Fibroblast of peridontal ligament (primary cell): ENCODE results near the gene ASPN.

Experiments
- DNase-seq: peaks from one replicate; pipeline ENCODE4 v3.0.0-alpha.2; 2010; ENCODE audit errors: extremely low read depth

ASPN gene

DNA sequence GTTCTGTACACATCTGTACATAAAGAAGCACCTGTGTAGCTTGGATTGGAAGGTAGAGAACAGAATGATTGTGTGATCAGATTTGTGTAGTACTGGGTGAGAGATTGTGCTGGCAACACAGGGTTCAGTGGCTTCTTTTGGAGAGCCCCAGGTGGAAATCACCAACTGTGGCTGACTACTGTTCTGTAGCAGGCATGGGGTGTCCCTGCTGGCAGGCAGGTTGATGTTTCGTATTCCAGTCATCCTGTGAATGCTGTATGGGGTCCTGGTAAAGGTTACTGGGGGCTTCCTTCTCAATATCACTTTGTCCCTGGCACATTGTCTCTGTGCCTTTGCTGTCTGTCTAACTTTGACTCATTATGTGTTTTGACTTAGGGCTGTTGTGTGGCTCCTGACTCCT, 5.3 kb downstream of the ASPN start:
- DNase-seq, result no peak

GRCh38 chr9:92474587-92474986, 7.7 kb downstream of the ASPN start:
- DNase-seq, result no peak

- DNase-seq, result peak; percentile 41
Measured at GRCh38 chr9:92468206-92468605, 14.1 kb downstream of the ASPN start.

- DNase-seq, result no peak
Measured at GRCh38 chr9:92467511-92467910, 14.8 kb downstream of the ASPN start.

DNA sequence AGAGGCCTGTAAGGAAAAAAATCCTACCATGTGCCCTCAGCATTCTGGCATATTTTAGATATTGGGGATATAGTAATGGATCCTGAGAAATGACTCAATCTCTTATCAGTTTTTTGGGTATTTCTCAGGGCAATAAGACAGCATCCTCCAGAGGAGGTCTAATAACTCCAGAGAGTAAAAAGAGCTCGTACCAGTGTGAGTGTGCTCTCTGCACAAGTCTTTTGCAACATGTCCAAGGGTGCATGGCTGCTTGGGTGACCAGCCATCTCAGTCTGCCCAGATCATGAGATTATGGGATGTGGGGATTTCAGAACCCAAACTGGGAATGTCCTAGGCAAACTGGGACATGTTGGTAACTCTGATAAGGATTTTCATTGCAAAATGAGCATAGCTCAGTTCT, 15.3 kb downstream of the ASPN start:
- no peak for DNase-seq

GRCh38 chr9:92463984-92464383, 18.3 kb downstream of the ASPN start:
- peak; percentile 97 for DNase-seq

- DNase-seq, result no peak
Measured at GRCh38 chr9:92463387-92463786, 18.9 kb downstream of the ASPN start.

- DNase-seq, result no peak
Measured at GRCh38 chr9:92457576-92457975, 24.7 kb downstream of the ASPN start.

DNA sequence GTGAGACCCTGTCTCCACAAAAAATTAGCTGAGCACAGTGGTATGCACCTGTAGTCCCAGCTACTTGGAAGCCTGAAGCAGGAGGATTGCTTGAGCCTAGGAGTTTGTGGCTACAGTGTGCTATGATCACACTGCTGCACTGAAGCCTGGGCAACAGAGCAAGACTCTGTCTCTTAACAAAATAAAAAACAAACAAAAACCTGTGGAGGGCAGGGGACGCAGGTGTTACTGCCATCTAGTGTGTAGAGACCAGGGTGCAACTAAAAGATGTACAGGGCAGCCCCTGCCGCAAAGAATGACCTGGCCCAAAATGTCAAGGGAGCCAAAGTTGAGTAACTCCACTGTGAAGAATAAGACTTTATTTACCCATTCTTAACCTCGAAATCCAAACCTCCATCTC, 27.1 kb downstream of the ASPN start:
- no peak for DNase-seq

GRCh38 chr9:92446536-92446935, 35.8 kb downstream of the ASPN start:
- peak; percentile 39 for DNase-seq

DNA sequence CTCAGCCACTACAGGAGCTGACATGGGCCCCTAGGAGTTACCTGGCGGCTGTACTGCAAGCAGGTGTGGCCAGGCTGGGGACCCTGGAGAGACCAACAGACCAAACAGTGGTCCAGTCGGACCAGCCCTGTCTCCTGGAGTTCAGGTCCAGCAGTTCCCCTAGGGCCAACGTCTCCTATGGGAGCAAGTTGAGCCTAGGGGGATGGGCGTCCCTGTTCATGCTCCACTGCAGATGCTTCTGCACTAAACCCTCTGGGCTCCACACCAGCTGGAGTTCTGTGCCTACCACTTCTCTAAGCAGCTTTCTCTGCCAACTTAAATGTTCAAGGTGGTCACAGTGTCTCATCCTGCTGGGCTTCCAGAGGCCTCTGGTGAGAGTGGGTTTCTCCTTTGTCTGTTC, 37.5 kb downstream of the ASPN start:
- DNase-seq, result no peak

GRCh38 chr9:92440751-92441046, 41.6 kb downstream of the ASPN start:
- no peak for DNase-seq

- peak; percentile 66 for DNase-seq
Measured at GRCh38 chr9:92439921-92440750, 42.2 kb downstream of the ASPN start.

DNA sequence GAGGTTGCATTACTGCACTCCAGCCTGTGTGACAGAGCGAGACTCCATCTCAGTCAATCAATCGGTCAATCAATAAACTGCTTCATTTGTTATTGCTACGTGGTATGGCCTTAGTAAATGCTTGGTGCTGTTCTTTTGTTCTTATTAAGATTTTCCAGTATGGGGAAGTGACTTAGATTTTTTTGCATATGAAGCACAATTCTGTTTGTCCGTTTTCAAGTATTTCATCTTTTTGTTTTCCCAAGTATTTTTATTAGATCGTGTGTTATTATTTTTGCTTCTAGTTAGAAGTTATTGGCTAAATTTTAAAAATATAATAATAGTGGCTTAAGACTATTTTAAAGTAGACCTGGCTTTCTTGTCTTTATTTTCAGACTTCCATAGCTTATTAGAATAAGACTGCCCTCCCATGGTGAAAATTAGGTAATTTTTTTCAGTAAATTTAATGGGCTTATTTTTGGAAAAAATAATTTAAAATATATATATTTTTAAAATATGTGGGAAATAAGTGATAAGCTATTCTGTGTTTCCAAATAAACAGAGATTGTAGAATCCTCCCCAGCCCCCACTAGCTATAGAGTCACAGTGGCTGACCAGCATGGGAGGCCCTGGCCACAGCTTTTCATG, 43.3 kb downstream of the ASPN start:
- peak; percentile 79 for DNase-seq

DNA sequence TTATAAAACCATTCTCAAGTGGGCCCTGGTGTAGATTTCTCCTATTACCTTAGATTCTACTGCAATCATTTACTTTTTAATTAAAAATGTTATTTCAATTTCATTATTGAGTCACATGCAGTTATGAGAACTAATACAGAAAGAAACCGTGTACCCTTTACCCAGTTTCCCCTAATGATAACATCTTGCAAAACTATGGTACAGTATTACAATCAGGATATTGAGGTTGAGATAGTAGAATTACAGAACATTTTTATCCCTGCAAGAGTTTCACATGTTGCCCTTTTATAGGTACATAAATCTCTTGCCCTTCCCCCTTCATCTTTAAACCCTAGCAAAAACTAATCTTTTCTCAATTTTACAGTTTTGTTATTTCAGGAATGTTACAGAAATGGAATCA, 47.0 kb downstream of the ASPN start:
- DNase-seq, result no peak

- DNase-seq, result no peak
Measured at GRCh38 chr9:92432972-92433548, 49.2 kb downstream of the ASPN start.

GRCh38 chr9:92432350-92432749, 50.0 kb downstream of the ASPN start:
- peak; percentile 53 for DNase-seq

DNA sequence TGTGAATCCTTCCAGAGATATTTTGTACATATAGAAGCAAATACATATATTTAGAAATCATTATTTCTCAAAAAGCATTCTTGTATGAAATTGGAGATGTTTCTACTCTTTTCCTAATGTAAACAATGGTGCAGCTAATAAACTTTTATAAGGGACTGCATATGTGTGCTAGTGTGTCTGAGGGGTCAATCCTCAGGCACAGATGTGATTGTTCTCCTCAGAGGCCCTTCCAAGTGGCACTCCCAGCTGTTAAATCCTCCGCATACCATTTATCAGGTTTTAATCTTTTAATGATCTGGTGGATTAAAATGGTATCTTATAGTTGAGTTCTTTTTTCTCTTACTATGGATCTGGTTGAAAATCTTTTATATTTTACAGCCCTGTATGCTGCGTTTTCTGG, 52.5 kb downstream of the ASPN start:
- no peak for DNase-seq

- DNase-seq, result no peak
Measured at GRCh38 chr9:92426501-92427145, 55.7 kb downstream of the ASPN start.

DNA sequence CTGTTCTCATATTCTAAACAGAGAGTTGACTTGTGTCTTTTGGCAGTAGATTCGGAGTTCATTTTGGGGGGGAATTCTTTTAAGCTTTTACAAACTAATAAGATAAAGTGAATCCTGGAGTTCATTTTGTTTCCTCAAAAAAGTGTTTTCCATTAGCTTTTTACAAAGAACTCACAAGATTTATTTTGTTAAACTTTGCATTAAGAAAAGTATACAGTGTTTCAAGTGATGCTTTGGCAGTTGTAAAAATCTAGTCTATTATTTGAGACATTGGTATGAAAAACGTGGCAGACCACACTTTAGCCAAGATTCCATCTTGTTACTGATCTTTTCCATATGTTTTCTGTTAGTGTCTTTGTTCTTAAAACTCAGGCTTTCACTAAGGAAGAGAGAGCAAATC, 56.8 kb downstream of the ASPN start:
- DNase-seq, result peak; percentile 93

DNA sequence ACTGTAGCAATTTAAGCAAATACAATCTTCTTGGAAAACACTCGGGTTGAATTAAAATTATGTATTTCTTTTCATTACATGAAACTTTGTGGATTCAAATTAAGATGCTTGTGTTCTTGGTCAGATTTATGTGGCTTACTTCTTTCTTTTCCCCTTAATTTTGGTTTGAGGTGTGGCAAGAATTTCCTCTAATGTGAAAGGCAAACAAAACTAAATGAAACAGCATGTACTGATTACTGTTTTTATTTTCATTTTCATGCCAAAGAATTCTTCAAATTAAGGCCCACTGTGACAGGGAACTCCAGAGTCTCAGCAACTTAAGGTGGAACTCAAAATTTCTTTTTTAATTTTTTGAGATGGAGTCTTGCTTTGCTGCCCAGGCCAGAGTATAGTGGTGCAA, 58.0 kb downstream of the ASPN start, which contains the start of gene OMD:
TSS of gene OMD (minus strand) at position 132 of the 400 bp plus-strand sequence. CDS start 6,913 bp downstream, outside the sequence.
- peak; percentile 96 for DNase-seq

GRCh38 chr9:92423612-92424011, 58.7 kb downstream of the ASPN start:
- no peak for DNase-seq
